IMR-90 (cell line): ENCODE measurements around the gene KCNA10.

Experiments
- BHLHE40 ChIP-seq: fragments of 150-350 bp; IDR thresholded peaks from 2 replicates; pipeline ENCODE4 v1.6.1; 2016; ENCODE audit warnings: mild to moderate bottlenecking, low read depth, low read length
- CEBPB ChIP-seq: IDR thresholded peaks from 2 replicates; pipeline ENCODE4 v1.6.1; 2012; ENCODE audit warnings: low read depth, low read length, improper control_type of control experiment
- CTCF ChIP-seq: conservative IDR thresholded peaks from 2 replicates; pipeline ENCODE4 v1.5.1; 2012; ENCODE audit warnings: mild to moderate bottlenecking, low read depth, low read length, improper control_type of control experiment
- POLR2A ChIP-seq: IDR thresholded peaks from 2 replicates; pipeline ENCODE4 v1.6.1; 2012; ENCODE audit warnings: mild to moderate bottlenecking, low read depth, low read length

GRCh38 chr1:110515041-110515440 is 3.9 kb downstream of the KCNA10 start:
- TF ChIP-seq CTCF (no peak), BHLHE40 (no peak), POLR2A (no peak), CEBPB (no peak)
